DND-41 (cell line): ENCODE measurements around the gene DNER.

Experiments
- EZH2 ChIP-seq: IDR thresholded peaks from 3 replicates; pipeline ENCODE4 v1.6.1; 2012; ENCODE audit warnings: borderline replicate concordance, low read depth, mild to moderate bottlenecking, moderate library complexity, low read length, inconsistent platforms; ENCODE audit not compliant: severe bottlenecking
- TF ChIP-seq, protein P1 (sequence below): IDR thresholded peaks from 2 replicates; pipeline ENCODE4 v1.5.1; 2012; ENCODE audit warnings: borderline replicate concordance, low read length, moderate library complexity, mild to moderate bottlenecking; ENCODE audit not compliant: poor library complexity, severe bottlenecking; ENCODE audit errors: extremely low read depth

DNA sequence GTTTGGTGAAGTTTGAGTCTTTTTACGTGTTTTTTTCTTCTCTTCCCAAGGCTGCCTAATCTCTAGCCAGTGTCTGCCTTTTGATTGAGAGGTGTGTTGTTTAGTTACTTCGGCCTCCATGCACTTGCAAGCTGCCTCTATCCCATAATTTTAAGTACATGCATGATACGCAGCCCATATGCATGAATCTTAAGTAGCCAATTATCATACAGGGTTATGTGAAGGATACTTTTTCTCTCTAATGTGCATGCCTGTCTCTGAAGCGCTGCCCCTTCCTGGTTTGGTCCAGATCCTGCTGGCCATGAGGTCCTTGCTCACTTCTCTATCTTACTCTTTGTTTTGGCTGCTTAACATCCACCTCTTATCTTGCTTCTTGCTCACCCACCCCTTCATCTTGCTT, 369.4 kb downstream of the DNER start:
- TF ChIP-seq, protein P1, sequence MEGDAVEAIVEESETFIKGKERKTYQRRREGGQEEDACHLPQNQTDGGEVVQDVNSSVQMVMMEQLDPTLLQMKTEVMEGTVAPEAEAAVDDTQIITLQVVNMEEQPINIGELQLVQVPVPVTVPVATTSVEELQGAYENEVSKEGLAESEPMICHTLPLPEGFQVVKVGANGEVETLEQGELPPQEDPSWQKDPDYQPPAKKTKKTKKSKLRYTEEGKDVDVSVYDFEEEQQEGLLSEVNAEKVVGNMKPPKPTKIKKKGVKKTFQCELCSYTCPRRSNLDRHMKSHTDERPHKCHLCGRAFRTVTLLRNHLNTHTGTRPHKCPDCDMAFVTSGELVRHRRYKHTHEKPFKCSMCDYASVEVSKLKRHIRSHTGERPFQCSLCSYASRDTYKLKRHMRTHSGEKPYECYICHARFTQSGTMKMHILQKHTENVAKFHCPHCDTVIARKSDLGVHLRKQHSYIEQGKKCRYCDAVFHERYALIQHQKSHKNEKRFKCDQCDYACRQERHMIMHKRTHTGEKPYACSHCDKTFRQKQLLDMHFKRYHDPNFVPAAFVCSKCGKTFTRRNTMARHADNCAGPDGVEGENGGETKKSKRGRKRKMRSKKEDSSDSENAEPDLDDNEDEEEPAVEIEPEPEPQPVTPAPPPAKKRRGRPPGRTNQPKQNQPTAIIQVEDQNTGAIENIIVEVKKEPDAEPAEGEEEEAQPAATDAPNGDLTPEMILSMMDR: no peak
- no peak for TF ChIP-seq EZH2
